HUES6 (cell line): ENCODE results near the gene C17orf58.
"Not testable (repeated sequence)": the region's sequence is repeated elsewhere in the genome, so short reads cannot be mapped to it uniquely, and the experiment has no call there.

Experiments used
- H3K27ac ChIP-seq: 2 replicates; pipeline ENCODE4 v1.7.0; 2013; ENCODE audit warnings: low read depth, mild to moderate bottlenecking, low read length, inconsistent platforms
- H3K27me3 ChIP-seq: 2 replicates; pipeline ENCODE4 v1.6.1; 2013; ENCODE audit warnings: low read length; ENCODE audit not compliant: control insufficient read depth, insufficient read depth
- H3K36me3 ChIP-seq: 2 replicates; pipeline ENCODE4 v1.6.1; 2013; ENCODE audit warnings: low read length; ENCODE audit not compliant: control insufficient read depth, insufficient read depth
- H3K4me1 ChIP-seq: 2 replicates; pipeline ENCODE4 v1.6.1; 2013; ENCODE audit warnings: low read length; ENCODE audit not compliant: control insufficient read depth, insufficient read depth
- H3K4me3 ChIP-seq: 2 replicates; pipeline ENCODE4 v1.5.1; 2013; ENCODE audit warnings: low read depth, low read length
- H3K9ac ChIP-seq: one replicate; pipeline ENCODE4 v1.6.1; 2013; ENCODE audit warnings: mild to moderate bottlenecking, low read length
- H3K9me3 ChIP-seq: 2 replicates; pipeline ENCODE4 v1.6.1; 2013; ENCODE audit warnings: low read depth, low read length; ENCODE audit not compliant: control insufficient read depth, insufficient read depth

The C17orf58 gene

GRCh38 chr17:67996301-67997171, at the start of gene C17orf58:
C17orf58 (minus strand) TSS chr17:67996469; CDS start chr17:67996198, 271 bp downstream.
- H3K9ac ChIP-seq = peak within 1 kb of the TSS; percentile 42
- not testable (repeated sequence) for H3K27ac ChIP-seq

GRCh38 chr17:68036304-68037147, 40.3 kb upstream of the C17orf58 start:
- Histone ChIP-seq H3K9ac (peak overlapping the region; percentile 100), H3K27me3 (no peaks in the 10 kb centered on the region), H3K4me3 (peak overlapping the region; percentile 99), H3K36me3 (peaks cover 59% of the 10 kb centered on the region), H3K4me1 (peaks cover 13% of the 10 kb centered on the region), H3K27ac (peak overlapping the region; percentile 100; the same call in 1 of the 2 replicates), H3K9me3 (no peaks in the 10 kb centered on the region)

More at GRCh38 chr17:67996301-67997171, at the start of gene C17orf58:
- Histone ChIP-seq H3K4me3 (peak within 1 kb of the TSS; percentile 94), H3K4me1 (peaks cover 18% of the 10 kb centered on the region), H3K27me3 (peaks cover 26% of the 10 kb centered on the region)
- not testable (repeated sequence) for H3K9me3 ChIP-seq, H3K36me3 ChIP-seq

- peaks cover 13% of the 10 kb centered on the region for H3K4me1 ChIP-seq
- no peaks in the 10 kb centered on the region for H3K27me3 ChIP-seq
- H3K9ac ChIP-seq = peak within 1 kb of the TSS; percentile 100
- H3K27ac ChIP-seq = peak within 1 kb of the TSS; percentile 100
- peaks cover 51% of the 10 kb centered on the region for H3K36me3 ChIP-seq
- H3K4me3 ChIP-seq = peak within 1 kb of the TSS; percentile 99
- H3K9me3 ChIP-seq = no peaks in the 10 kb centered on the region
These were observed 39.4 kb upstream of the C17orf58 start, which contains the start of gene KPNA2 for GRCh38 chr17:68035523-68036303. KPNA2 (plus strand) TSS chr17:68035735; CDS start chr17:68037133, 1,398 bp downstream.

- Histone ChIP-seq H3K4me3 (peak overlapping the region; percentile 29), H3K27ac (peak overlapping the region; percentile 75)
These were observed 38.9 kb upstream of the C17orf58 start for GRCh38 chr17:68035131-68035522.

GRCh38 chr17:68034452-68034776, 38.1 kb upstream of the C17orf58 start:
- H3K27me3 ChIP-seq = no peaks in the 10 kb centered on the region
- peak overlapping the region; percentile 75 for H3K27ac ChIP-seq
- peak overlapping the region; percentile 28 for H3K9ac ChIP-seq
- H3K36me3 ChIP-seq = peaks cover 38% of the 10 kb centered on the region
- H3K4me1 ChIP-seq = peaks cover 13% of the 10 kb centered on the region
- peak overlapping the region; percentile 29 for H3K4me3 ChIP-seq
- no peaks in the 10 kb centered on the region for H3K9me3 ChIP-seq

More at GRCh38 chr17:68035131-68035522, 38.9 kb upstream of the C17orf58 start:
- Histone ChIP-seq H3K36me3 (peaks cover 45% of the 10 kb centered on the region), H3K27me3 (no peaks in the 10 kb centered on the region), H3K4me1 (peaks cover 13% of the 10 kb centered on the region), H3K9ac (no peak overlapping the region), H3K9me3 (no peaks in the 10 kb centered on the region)

- H3K27ac ChIP-seq = peak overlapping the region; percentile 75
- H3K9ac ChIP-seq = peak overlapping the region; percentile 40
These were observed 37.6 kb upstream of the C17orf58 start for GRCh38 chr17:68033636-68034451.

GRCh38 chr17:68029512-68030215, 33.4 kb upstream of the C17orf58 start:
- no peak overlapping the region for H3K27ac ChIP-seq
- H3K9ac ChIP-seq = no peak overlapping the region
- H3K36me3 ChIP-seq = no peaks in the 10 kb centered on the region
- H3K27me3 ChIP-seq = no peaks in the 10 kb centered on the region
- H3K9me3 ChIP-seq = no peaks in the 10 kb centered on the region
- H3K4me1 ChIP-seq = peaks cover 14% of the 10 kb centered on the region
- H3K4me3 ChIP-seq = no peak overlapping the region

More at GRCh38 chr17:68033636-68034451, 37.6 kb upstream of the C17orf58 start:
- H3K36me3 ChIP-seq = peaks cover 32% of the 10 kb centered on the region
- H3K9me3 ChIP-seq = no peaks in the 10 kb centered on the region
- H3K27me3 ChIP-seq = no peaks in the 10 kb centered on the region
- peaks cover 13% of the 10 kb centered on the region for H3K4me1 ChIP-seq
- H3K4me3 ChIP-seq = peak overlapping the region; percentile 29; the same call in 1 of the 2 replicates

GRCh38 chr17:68022547-68022946, 26.3 kb upstream of the C17orf58 start:
- not testable (repeated sequence) for H3K27ac ChIP-seq, H3K9ac ChIP-seq, H3K27me3 ChIP-seq, H3K9me3 ChIP-seq, H3K4me1 ChIP-seq, H3K36me3 ChIP-seq, H3K4me3 ChIP-seq

- H3K9ac ChIP-seq = no peak overlapping the region
- no peaks in the 10 kb centered on the region for H3K9me3 ChIP-seq
- H3K27ac ChIP-seq = no peak overlapping the region
- H3K4me3 ChIP-seq = no peak overlapping the region
- peaks cover 9% of the 10 kb centered on the region for H3K4me1 ChIP-seq
- no peaks in the 10 kb centered on the region for H3K27me3 ChIP-seq
- no peaks in the 10 kb centered on the region for H3K36me3 ChIP-seq
These were observed 25.7 kb upstream of the C17orf58 start for GRCh38 chr17:68021963-68022362.
